Fibroblast of skin of scalp (primary cell): ENCODE results near the gene LEP.
"Not testable (repeated sequence)": the region's sequence is repeated elsewhere in the genome, so short reads cannot be mapped to it uniquely, and the experiment has no call there.

Source experiments
- DNase-seq: peaks from one replicate; pipeline ENCODE4 v3.0.0-alpha.2; 2013

LEP gene

GRCh38 chr7:128274246-128274883 lies 33.3 kb downstream of the LEP start:
- DNase-seq, result no peak

GRCh38 chr7:128274884-128275603 lies 34.0 kb downstream of the LEP start:
- no peak for DNase-seq

GRCh38 chr7:128275681-128276080 lies 34.6 kb downstream of the LEP start:
- no peak for DNase-seq

GRCh38 chr7:128278366-128278765 lies 37.3 kb downstream of the LEP start:
- DNase-seq, result no peak

- no peak for DNase-seq
Observed at GRCh38 chr7:128279124-128279713, 38.1 kb downstream of the LEP start.

- DNase-seq, result not testable (repeated sequence)
Observed at GRCh38 chr7:128280451-128280850, 39.4 kb downstream of the LEP start.

- DNase-seq, result no peak
Observed at GRCh38 chr7:128281605-128282380, 40.7 kb downstream of the LEP start.

- no peak for DNase-seq
Observed at GRCh38 chr7:128284102-128284501, 43.0 kb downstream of the LEP start.

GRCh38 chr7:128287556-128287955 lies 46.5 kb downstream of the LEP start:
- DNase-seq, result no peak

- DNase-seq, result not testable (repeated sequence)
Observed at GRCh38 chr7:128298004-128298403, 56.9 kb downstream of the LEP start.

- DNase-seq, result no peak
Observed at GRCh38 chr7:128299109-128299607, 58.1 kb downstream of the LEP start.

- DNase-seq, result no peak
Observed at GRCh38 chr7:128302139-128302538, 61.1 kb downstream of the LEP start.

GRCh38 chr7:128303133-128303532 lies 62.1 kb downstream of the LEP start:
- no peak for DNase-seq

GRCh38 chr7:128303643-128304042 lies 62.6 kb downstream of the LEP start:
- no peak for DNase-seq

- no peak for DNase-seq
Observed at GRCh38 chr7:128304212-128304611, 63.1 kb downstream of the LEP start.

- no peak for DNase-seq
Observed at GRCh38 chr7:128307061-128307460, 66.0 kb downstream of the LEP start.
